GM12878 (cell line): ENCODE measurements around the gene TRMT44. TPM values are rescaled to one million over a fixed set of nuclear protein-coding genes. Genes with fewer than 3 reads are reported as not detected.

Source experiments
- ASH2L ChIP-seq: fragments of 300-600, 200-600 bp; sonication (generic); IDR thresholded peaks from 2 replicates; pipeline ENCODE4 v1.6.1; 2017; ENCODE audit warnings: low read depth, mild to moderate bottlenecking, borderline replicate concordance
- CBX3 ChIP-seq: fragments of 200-600 bp; sonication (generic); IDR thresholded peaks from 2 replicates; pipeline ENCODE4 v1.6.1; 2016; ENCODE audit warnings: low read depth, borderline replicate concordance
- E4F1 ChIP-seq: fragments of 450-650 bp; IDR thresholded peaks from 2 replicates; pipeline ENCODE4 v1.6.1; 2018; ENCODE audit warnings: borderline replicate concordance, mild to moderate bottlenecking; ENCODE audit not compliant: partially characterized antibody
- ELK1 ChIP-seq: IDR thresholded peaks from 2 replicates; pipeline ENCODE4 v1.6.1; 2012; ENCODE audit warnings: low read depth, low read length, improper control_type of control experiment
- EZH2 ChIP-seq: IDR thresholded peaks from 2 replicates; pipeline ENCODE4 v1.6.1; 2012; ENCODE audit warnings: low read depth, mild to moderate bottlenecking, control low read depth, inconsistent platforms, low read length, borderline replicate concordance; ENCODE audit not compliant: control insufficient read depth
- JUND ChIP-seq: IDR thresholded peaks from 2 replicates; pipeline ENCODE4 v1.6.1; 2012; ENCODE audit warnings: low read depth, mild to moderate bottlenecking, low read length, improper control_type of control experiment, moderate library complexity
- MEF2B ChIP-seq: fragments of 450-650 bp; IDR thresholded peaks from 2 replicates; pipeline ENCODE4 v1.6.1; 2018; ENCODE audit warnings: mild to moderate bottlenecking, moderate library complexity; ENCODE audit not compliant: partially characterized antibody, poor library complexity, severe bottlenecking
- NR2F1 ChIP-seq: fragments of 450-650 bp; conservative IDR thresholded peaks from 2 replicates; pipeline ENCODE4 v1.6.1; 2017; ENCODE audit warnings: mild to moderate bottlenecking
- POU2F2 ChIP-seq: IDR thresholded peaks from 3 replicates; pipeline ENCODE4 v1.6.1; 2011; ENCODE audit warnings: low read depth, mild to moderate bottlenecking, low read length, borderline replicate concordance
- RAD51 ChIP-seq: fragments of 450-650 bp; IDR thresholded peaks from 2 replicates; pipeline ENCODE4 v1.6.1; 2016; ENCODE audit warnings: moderate library complexity, mild to moderate bottlenecking, inconsistent platforms
- SRF ChIP-seq, 2 experiments: IDR thresholded peaks; 2 replicates each; pipeline ENCODE4 v1.6.1; 2011; ENCODE audit warnings: low read depth in 2 of 2, low read length in 2 of 2, mild to moderate bottlenecking in 1 of 2, moderate library complexity in 1 of 2
- TARDBP ChIP-seq: IDR thresholded peaks from 2 replicates; pipeline ENCODE4 v1.6.1; 2016; ENCODE audit warnings: borderline replicate concordance
- ZSCAN29 ChIP-seq: fragments of 450-650 bp; IDR thresholded peaks from 2 replicates; pipeline ENCODE4 v1.6.1; 2017; ENCODE audit warnings: mild to moderate bottlenecking, moderate library complexity
- polyA plus RNA-seq, 11 experiments: library from polyadenylated mRNA; depleted of rRNA in 4 of 11; unstranded in 6 of 11; stranded (reverse) in 5 of 11; fragments of >200 nt; fragmentation: Nextera tagmentation in 4 of 11; fragmentation: Illumina TruSeq in 1 of 11; extraction: Ambion mirVana in 4 of 11; extraction: Trizol in 1 of 11; gene quantifications; 1 replicate in 1 of 11; 2 replicates in 10 of 11; pipeline versions ENCODE4 v1.2.1 to v1.2.3, GENCODE V29; 2011 to 2016; ENCODE audit warnings: inconsistent platforms in 2 of 11, missing spikeins in 2 of 11, low read depth in 1 of 11
- total RNA-seq, 4 experiments: library from RNA; depleted of rRNA in 3 of 4; stranded (reverse); fragments of >200 nt in 3 of 4; fragmentation: Illumina TruSeq in 1 of 4; extraction: Trizol in 1 of 4; gene quantifications; 2 replicates each; pipeline versions ENCODE4 v1.2.1 to v1.2.3, GENCODE V29; 2013 to 2021
- TF ChIP-seq, protein P1 (sequence below): fragments of 450-650 bp; IDR thresholded peaks from 2 replicates; pipeline ENCODE4 v1.6.1; 2017; ENCODE audit warnings: mild to moderate bottlenecking, moderate library complexity
- TF ChIP-seq, protein P2 (sequence below): IDR thresholded peaks from 2 replicates; pipeline ENCODE4 v1.6.1; 2011; ENCODE audit warnings: low read depth, low read length, improper control_type of control experiment, borderline replicate concordance
- TF ChIP-seq, protein P3 (sequence below): fragments of 450-650 bp; IDR thresholded peaks from 2 replicates; pipeline ENCODE4 v1.6.1; 2016; ENCODE audit warnings: mild to moderate bottlenecking
- TF ChIP-seq, protein P4 (sequence below): IDR thresholded peaks from 2 replicates; pipeline ENCODE4 v1.6.1; 2012; ENCODE audit warnings: low read depth, low read length, improper control_type of control experiment

TRMT44 gene
- total and polyA plus RNA-seq, 10 of the 15 experiments (the other 5 are each of a cell fraction or from before 2014, with no cell fraction given) = 1.3 to 18.5 (median 10.1) TPM

DNA sequence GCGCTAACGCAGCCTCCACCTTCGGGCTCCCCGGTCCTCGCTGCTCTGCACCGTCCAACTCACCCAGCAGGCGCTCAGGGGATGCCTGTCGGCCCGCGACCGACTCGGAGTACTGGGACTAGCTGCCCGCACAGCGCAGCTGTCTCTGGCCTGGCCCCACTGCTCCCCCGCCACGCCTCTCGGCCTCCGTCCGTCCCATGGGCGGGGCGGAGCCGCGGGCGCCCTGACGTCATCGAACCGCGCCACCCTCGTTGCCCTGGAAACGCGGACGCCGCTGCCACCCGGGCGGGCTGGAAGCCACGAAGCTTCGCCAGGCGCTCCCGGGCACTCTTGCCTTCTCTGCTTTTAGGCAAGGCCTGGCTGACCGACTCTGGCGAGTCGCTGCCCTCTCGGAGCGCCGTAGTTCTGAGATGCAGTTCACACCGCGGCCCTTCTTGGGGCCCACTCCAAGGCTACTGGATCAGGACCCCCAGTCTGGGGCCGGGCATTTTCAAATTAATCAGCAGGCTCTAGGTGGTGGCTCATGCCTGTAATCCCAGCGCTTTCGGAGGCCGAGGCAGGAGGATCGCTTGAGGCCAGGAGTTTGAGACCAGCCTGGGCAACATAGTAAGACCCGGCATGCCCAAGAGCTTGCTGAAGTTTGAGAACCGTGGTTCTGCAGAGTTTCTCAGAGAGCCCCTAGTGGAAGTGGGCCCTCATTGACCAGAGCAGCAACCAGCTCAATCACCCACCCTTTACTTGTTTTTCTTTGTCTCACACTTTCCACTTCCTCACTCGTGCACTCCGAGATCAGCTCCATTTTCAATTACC is 12.1 kb upstream of the TRMT44 start (continued):
- TF ChIP-seq, protein P1, sequence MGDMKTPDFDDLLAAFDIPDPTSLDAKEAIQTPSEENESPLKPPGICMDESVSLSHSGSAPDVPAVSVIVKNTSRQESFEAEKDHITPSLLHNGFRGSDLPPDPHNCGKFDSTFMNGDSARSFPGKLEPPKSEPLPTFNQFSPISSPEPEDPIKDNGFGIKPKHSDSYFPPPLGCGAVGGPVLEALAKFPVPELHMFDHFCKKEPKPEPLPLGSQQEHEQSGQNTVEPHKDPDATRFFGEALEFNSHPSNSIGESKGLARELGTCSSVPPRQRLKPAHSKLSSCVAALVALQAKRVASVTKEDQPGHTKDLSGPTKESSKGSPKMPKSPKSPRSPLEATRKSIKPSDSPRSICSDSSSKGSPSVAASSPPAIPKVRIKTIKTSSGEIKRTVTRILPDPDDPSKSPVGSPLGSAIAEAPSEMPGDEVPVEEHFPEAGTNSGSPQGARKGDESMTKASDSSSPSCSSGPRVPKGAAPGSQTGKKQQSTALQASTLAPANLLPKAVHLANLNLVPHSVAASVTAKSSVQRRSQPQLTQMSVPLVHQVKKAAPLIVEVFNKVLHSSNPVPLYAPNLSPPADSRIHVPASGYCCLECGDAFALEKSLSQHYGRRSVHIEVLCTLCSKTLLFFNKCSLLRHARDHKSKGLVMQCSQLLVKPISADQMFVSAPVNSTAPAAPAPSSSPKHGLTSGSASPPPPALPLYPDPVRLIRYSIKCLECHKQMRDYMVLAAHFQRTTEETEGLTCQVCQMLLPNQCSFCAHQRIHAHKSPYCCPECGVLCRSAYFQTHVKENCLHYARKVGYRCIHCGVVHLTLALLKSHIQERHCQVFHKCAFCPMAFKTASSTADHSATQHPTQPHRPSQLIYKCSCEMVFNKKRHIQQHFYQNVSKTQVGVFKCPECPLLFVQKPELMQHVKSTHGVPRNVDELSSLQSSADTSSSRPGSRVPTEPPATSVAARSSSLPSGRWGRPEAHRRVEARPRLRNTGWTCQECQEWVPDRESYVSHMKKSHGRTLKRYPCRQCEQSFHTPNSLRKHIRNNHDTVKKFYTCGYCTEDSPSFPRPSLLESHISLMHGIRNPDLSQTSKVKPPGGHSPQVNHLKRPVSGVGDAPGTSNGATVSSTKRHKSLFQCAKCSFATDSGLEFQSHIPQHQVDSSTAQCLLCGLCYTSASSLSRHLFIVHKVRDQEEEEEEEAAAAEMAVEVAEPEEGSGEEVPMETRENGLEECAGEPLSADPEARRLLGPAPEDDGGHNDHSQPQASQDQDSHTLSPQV = no peak
- TF ChIP-seq RAD51 (no peak), E4F1 (no peak), EZH2 (no peak), ELK1 (no peak), MEF2B (no peak), POU2F2 (no peak; the same call in 2 of the 3 replicates), CBX3 (no peak), ZSCAN29 (no peak), NR2F1 (0 out of 2 replicates have a peak, but pooled peaks have one; percentile 37), JUND (no peak; the same call in 1 of the 2 replicates), TARDBP (no peak), SRF (IDR thresholded peaks at IDR 0.05; ENCODE audit: low read depth in 2 of 2, low read length in 2 of 2) (peak; percentile 29 to 88; a peak in 2 of 4 replicates), ASH2L (no peak)
- TF ChIP-seq, protein P2, sequence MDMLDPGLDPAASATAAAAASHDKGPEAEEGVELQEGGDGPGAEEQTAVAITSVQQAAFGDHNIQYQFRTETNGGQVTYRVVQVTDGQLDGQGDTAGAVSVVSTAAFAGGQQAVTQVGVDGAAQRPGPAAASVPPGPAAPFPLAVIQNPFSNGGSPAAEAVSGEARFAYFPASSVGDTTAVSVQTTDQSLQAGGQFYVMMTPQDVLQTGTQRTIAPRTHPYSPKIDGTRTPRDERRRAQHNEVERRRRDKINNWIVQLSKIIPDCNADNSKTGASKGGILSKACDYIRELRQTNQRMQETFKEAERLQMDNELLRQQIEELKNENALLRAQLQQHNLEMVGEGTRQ = no peak
- TF ChIP-seq, protein P3, sequence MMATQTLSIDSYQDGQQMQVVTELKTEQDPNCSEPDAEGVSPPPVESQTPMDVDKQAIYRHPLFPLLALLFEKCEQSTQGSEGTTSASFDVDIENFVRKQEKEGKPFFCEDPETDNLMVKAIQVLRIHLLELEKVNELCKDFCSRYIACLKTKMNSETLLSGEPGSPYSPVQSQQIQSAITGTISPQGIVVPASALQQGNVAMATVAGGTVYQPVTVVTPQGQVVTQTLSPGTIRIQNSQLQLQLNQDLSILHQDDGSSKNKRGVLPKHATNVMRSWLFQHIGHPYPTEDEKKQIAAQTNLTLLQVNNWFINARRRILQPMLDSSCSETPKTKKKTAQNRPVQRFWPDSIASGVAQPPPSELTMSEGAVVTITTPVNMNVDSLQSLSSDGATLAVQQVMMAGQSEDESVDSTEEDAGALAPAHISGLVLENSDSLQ = no peak
- TF ChIP-seq, protein P4, sequence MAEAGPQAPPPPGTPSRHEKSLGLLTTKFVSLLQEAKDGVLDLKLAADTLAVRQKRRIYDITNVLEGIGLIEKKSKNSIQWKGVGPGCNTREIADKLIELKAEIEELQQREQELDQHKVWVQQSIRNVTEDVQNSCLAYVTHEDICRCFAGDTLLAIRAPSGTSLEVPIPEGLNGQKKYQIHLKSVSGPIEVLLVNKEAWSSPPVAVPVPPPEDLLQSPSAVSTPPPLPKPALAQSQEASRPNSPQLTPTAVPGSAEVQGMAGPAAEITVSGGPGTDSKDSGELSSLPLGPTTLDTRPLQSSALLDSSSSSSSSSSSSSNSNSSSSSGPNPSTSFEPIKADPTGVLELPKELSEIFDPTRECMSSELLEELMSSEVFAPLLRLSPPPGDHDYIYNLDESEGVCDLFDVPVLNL = no peak
